ENCODE measurements around the gene RASAL2. TPM values are rescaled to one million over a fixed set of nuclear protein-coding genes. Genes with fewer than 3 reads are reported as not detected.
A peak's percentile ranks its signal among the peaks of the same experiment; 100 is the strongest.

RASAL2 gene
- total RNA-seq, 4 donors from 2014 or later, result 17.9 to 27.3 (median 23.5) TPM

- Histone ChIP-seq H3K36me3 (no peaks in the 10 kb centered on the region), H3K9me3 (no peaks in the 10 kb centered on the region), H3K4me1 (peaks cover 0 to 21% of the 10 kb centered on the region in 2 donors), H3K27me3 (no peaks in the 10 kb centered on the region), H3K4me3 (replicated peaks in 1 of 3) (no peak overlapping the region), H3K27ac (peak overlapping the region in 1 of 3 donors; percentile 37)
- TF ChIP-seq POLR2A (IDR thresholded peaks at IDR 0.05), result no peak
- TF ChIP-seq, protein P1, sequence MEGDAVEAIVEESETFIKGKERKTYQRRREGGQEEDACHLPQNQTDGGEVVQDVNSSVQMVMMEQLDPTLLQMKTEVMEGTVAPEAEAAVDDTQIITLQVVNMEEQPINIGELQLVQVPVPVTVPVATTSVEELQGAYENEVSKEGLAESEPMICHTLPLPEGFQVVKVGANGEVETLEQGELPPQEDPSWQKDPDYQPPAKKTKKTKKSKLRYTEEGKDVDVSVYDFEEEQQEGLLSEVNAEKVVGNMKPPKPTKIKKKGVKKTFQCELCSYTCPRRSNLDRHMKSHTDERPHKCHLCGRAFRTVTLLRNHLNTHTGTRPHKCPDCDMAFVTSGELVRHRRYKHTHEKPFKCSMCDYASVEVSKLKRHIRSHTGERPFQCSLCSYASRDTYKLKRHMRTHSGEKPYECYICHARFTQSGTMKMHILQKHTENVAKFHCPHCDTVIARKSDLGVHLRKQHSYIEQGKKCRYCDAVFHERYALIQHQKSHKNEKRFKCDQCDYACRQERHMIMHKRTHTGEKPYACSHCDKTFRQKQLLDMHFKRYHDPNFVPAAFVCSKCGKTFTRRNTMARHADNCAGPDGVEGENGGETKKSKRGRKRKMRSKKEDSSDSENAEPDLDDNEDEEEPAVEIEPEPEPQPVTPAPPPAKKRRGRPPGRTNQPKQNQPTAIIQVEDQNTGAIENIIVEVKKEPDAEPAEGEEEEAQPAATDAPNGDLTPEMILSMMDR (IDR thresholded peaks at IDR 0.05), result no peak
- intact Hi-C loops (cut with DNase I), result no loop called here
- no peak for DNase-seq
- 95 to 100% methylated on average over 1 of the region's 1 CpG for WGBS, 2 donors
Observed at GRCh38 chr1:178061620-178062019, 32.3 kb upstream of the RASAL2 start.

- WGBS, 2 donors, result 88 to 90% methylated on average over 8 of the region's 8 CpGs
- no peak for DNase-seq
- H3K9me3 ChIP-seq, result no peaks in the 10 kb centered on the region
- intact Hi-C loops (cut with DNase I), result no loop called here
- TF ChIP-seq, protein P1 (IDR thresholded peaks at IDR 0.05), result no peak
- TF ChIP-seq POLR2A (IDR thresholded peaks at IDR 0.05), result no peak
- no peak overlapping the region for H3K27ac ChIP-seq
- H3K27me3 ChIP-seq, result no peaks in the 10 kb centered on the region
- no peak overlapping the region for H3K4me3 ChIP-seq (replicated peaks in 1 of 3)
- H3K4me1 ChIP-seq, result peaks cover 0 to 14% of the 10 kb centered on the region in 2 donors
- no peaks in the 10 kb centered on the region for H3K36me3 ChIP-seq
Observed at GRCh38 chr1:178064191-178064821, 29.6 kb upstream of the RASAL2 start.

DNA sequence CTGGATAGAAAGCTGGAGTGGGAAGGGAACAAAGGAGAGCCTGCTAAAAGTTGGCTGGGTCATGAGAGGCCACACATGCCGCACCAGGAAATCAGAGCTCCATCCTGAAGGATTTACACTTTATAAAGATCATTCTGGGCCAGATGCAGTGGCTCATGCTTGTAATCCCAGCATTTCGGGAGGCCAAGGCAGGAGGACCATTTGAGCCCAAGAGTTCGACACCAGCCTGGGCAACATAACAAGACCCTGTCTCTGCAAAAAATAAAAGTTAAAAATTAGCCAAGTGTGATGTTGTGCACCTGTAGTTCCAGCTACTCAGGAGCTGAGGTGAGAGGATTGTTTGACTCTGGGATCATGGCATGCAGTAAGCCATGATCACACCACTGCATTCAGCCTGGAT lies 28.7 kb upstream of the RASAL2 start:
- TF ChIP-seq, protein P1 (IDR thresholded peaks at IDR 0.05), result no peak
- TF ChIP-seq POLR2A (IDR thresholded peaks at IDR 0.05), result no peak
- no peak overlapping the region for H3K27ac ChIP-seq
- H3K9me3 ChIP-seq, result no peaks in the 10 kb centered on the region
- WGBS, 2 donors, result 92% methylated on average over 3 of the region's 3 CpGs
- H3K36me3 ChIP-seq, result no peaks in the 10 kb centered on the region
- intact Hi-C loops (cut with DNase I), result no loop called here
- peaks cover 0 to 14% of the 10 kb centered on the region in 2 donors for H3K4me1 ChIP-seq
- H3K4me3 ChIP-seq (replicated peaks in 1 of 3), result no peak overlapping the region
- no peak for DNase-seq
- H3K27me3 ChIP-seq, result no peaks in the 10 kb centered on the region

GRCh38 chr1:178066296-178066907 lies 27.5 kb upstream of the RASAL2 start:
- Histone ChIP-seq H3K27me3 (no peaks in the 10 kb centered on the region), H3K36me3 (no peaks in the 10 kb centered on the region), H3K9me3 (no peaks in the 10 kb centered on the region), H3K4me3 (replicated peaks in 1 of 3) (no peak overlapping the region), H3K27ac (no peak overlapping the region), H3K4me1 (peaks cover 0 to 2% of the 10 kb centered on the region in 2 donors)
- no peak for DNase-seq
- TF ChIP-seq POLR2A (IDR thresholded peaks at IDR 0.05), result no peak
- TF ChIP-seq, protein P1 (IDR thresholded peaks at IDR 0.05), result no peak
- WGBS, 2 donors, result 97 to 98% methylated on average over 8 of the region's 8 CpGs
- intact Hi-C loops (cut with DNase I), result no loop called here

DNA sequence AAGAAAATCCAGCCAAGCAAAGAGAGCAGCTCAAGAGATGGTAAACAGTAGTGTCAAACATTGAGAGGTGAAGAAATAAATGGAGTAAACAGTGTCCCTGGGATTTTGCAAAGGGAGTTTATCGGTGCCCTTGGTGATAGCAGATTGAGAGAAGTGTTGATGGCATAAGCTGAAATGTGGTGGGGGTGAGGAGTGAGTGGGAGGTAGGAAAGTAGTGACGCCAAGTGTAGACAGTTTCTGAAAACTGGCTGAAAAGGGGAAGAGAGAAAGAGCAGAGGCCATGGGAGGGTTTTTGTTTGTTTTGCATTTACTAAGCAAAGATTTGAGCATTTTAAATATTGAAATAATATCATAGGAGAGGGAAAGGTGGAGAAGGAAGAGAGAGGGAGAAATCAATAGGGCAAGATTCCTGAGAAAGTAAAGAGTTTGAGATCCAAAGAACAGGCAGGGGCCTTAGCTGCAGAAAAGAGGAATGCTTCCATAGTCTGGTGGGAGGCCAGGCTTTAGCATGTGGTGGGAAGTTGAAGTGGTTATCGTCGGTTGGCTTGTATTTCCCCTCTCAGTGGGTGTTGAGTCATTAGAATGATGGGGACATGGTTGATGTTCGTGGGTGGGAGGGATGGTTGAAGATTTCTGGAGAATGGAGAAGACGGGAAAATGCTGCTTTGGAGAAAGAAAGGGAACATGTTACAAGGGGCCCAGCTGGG lies 26.8 kb upstream of the RASAL2 start:
- intact Hi-C loops (cut with DNase I), result no loop called here
- H3K4me3 ChIP-seq (replicated peaks in 1 of 3), result no peak overlapping the region
- TF ChIP-seq, protein P1 (IDR thresholded peaks at IDR 0.05), result no peak
- TF ChIP-seq POLR2A (IDR thresholded peaks at IDR 0.05), result no peak
- H3K27ac ChIP-seq, result no peak overlapping the region
- 74% methylated on average over 6 of the region's 6 CpGs for WGBS, 2 donors
- no peaks in the 10 kb centered on the region for H3K36me3 ChIP-seq
- H3K27me3 ChIP-seq, result no peaks in the 10 kb centered on the region
- H3K4me1 ChIP-seq, result no peaks in the 10 kb centered on the region
- no peak for DNase-seq
- H3K9me3 ChIP-seq, result no peaks in the 10 kb centered on the region

Data from thyroid gland (tissue), 4 donors.